ENCODE results near the gene IP6K1.

- TF ChIP-seq, protein P1, sequence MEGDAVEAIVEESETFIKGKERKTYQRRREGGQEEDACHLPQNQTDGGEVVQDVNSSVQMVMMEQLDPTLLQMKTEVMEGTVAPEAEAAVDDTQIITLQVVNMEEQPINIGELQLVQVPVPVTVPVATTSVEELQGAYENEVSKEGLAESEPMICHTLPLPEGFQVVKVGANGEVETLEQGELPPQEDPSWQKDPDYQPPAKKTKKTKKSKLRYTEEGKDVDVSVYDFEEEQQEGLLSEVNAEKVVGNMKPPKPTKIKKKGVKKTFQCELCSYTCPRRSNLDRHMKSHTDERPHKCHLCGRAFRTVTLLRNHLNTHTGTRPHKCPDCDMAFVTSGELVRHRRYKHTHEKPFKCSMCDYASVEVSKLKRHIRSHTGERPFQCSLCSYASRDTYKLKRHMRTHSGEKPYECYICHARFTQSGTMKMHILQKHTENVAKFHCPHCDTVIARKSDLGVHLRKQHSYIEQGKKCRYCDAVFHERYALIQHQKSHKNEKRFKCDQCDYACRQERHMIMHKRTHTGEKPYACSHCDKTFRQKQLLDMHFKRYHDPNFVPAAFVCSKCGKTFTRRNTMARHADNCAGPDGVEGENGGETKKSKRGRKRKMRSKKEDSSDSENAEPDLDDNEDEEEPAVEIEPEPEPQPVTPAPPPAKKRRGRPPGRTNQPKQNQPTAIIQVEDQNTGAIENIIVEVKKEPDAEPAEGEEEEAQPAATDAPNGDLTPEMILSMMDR (conservative IDR thresholded peaks at IDR 0.05; ENCODE audit: low read length) = no peak
- no peak for TF ChIP-seq EZH2phosphoT487 (IDR thresholded peaks at IDR 0.05; ENCODE audit: borderline replicate concordance)
Measured at GRCh38 chr3:49807431-49808114, 21.2 kb upstream of the IP6K1 start.

Measured in Loucy (cell line).